HG02938 (cell line): Measurements from ENCODE around the gene IGSF21.

Source experiments
- ATAC-seq: cut with Tn5 transposase; IDR thresholded peaks from one replicate; pipeline ENCODE4 v1.9.1; 2021; ENCODE audit warnings: mild to moderate bottlenecking, moderate library complexity; ENCODE audit not compliant: unreplicated experiment

Gene IGSF21

DNA sequence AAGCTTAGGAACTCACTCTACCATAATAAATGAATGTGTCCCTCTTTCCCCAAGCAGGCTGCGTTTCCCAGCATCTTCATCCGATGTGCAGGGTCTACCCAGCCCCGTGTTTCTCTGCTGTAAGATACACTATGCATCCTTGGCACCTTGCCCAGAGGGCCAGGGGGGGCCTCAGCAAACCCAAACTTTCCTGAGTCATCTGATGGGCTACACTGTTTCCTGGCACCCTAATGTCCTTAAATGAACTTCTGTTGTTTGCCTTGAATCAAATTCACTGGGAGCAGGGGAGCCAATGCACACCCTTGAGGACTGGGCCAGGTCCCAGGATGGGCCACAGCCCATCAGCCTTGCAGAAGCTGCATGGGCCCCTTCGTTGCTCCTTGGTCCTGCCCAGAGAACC is 145.5 kb downstream of the IGSF21 start:
- no peak for ATAC-seq

- ATAC-seq = no peak
These were observed 149.0 kb downstream of the IGSF21 start for GRCh38 chr1:18256282-18257235.

DNA sequence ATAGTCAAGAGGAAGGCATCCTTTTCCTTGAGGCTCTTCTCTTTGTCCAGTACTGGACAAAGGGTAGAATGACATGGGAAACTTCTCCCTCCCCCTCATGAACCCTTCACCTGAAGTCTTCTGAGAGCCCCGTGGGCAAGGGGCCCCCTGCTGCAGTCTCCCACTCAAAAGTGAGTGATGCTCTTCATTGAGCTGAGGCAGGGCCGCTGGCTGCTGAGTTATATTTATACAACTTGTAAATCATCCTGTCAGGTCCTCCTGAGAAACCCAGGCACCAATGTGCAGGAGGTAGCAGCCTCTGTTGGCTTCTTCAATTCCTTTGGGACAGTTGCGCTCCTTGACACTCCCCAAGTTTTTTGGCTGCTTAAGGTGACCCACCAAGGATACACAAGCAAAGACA is 150.2 kb downstream of the IGSF21 start:
- ATAC-seq = no peak

- no peak for ATAC-seq
These were observed 154.3 kb downstream of the IGSF21 start for GRCh38 chr1:18261891-18262290.

- ATAC-seq = no peak
These were observed 155.1 kb downstream of the IGSF21 start for GRCh38 chr1:18262726-18263125.

GRCh38 chr1:18263547-18264120 is 156.0 kb downstream of the IGSF21 start:
- ATAC-seq = no peak

- no peak for ATAC-seq
These were observed 156.9 kb downstream of the IGSF21 start for GRCh38 chr1:18264450-18265039.

DNA sequence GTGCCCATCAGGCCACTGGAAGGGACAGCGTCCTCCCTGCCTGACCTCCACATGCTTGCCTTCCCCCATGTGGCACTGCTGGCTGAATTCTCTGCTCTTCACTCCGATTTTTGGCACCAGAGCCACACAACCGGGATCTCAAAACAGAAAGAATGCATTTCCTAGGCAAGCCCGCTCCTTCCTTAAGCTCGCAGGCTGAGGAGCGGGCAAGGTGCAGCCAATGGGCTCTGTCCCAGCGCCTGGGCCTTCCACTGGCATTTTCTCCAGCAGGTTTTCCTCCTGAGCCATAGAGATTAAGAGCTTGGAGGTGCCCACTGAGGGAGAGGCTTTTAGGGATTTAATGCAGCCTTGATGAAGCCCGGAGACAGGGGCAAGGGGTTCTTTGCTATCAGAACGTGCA is 158.0 kb downstream of the IGSF21 start:
- no peak for ATAC-seq

- no peak for ATAC-seq
These were observed 158.8 kb downstream of the IGSF21 start for GRCh38 chr1:18266391-18266790.

GRCh38 chr1:18271336-18271735 is 163.7 kb downstream of the IGSF21 start:
- no peak for ATAC-seq

- no peak for ATAC-seq
These were observed 171.3 kb downstream of the IGSF21 start for GRCh38 chr1:18278946-18279345.

- ATAC-seq = no peak
These were observed 171.9 kb downstream of the IGSF21 start for GRCh38 chr1:18279351-18280074.

GRCh38 chr1:18280956-18281355 is 173.4 kb downstream of the IGSF21 start:
- ATAC-seq = no peak

DNA sequence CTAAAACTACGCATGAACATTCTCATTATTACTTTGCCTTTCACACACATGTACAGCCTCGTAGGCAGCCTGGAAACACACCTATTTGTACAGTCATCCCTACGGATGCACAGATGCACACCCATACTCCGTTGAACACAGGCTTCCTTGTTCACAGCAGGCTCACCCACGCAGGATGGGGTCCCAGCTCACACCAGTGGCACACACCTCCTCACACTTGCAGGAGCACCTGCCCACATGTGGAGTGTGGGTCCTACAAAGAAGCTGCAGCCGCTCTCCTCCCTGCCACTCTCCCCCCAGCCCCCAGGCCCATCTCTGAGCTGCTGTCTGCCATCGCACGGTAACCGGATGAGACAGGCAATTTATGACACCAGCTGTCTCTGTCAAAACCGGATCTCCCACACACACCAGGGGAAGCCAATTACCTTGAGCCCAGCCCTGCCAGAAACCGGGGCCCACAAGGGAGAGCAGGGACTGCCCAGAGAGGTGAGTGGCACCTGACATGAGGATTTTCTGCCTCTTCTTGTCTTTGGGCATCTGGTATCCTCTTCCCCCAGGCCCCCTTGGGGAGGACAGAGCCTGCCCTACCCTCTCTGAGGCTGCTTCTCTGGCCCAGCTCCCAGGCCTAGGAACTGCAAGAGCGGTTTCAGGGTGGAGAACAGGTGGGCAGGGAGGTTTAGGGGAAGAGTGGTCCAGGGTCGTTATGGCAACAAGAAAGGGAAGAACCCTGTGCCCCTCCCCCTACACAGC is 175.4 kb downstream of the IGSF21 start:
- ATAC-seq = no peak

DNA sequence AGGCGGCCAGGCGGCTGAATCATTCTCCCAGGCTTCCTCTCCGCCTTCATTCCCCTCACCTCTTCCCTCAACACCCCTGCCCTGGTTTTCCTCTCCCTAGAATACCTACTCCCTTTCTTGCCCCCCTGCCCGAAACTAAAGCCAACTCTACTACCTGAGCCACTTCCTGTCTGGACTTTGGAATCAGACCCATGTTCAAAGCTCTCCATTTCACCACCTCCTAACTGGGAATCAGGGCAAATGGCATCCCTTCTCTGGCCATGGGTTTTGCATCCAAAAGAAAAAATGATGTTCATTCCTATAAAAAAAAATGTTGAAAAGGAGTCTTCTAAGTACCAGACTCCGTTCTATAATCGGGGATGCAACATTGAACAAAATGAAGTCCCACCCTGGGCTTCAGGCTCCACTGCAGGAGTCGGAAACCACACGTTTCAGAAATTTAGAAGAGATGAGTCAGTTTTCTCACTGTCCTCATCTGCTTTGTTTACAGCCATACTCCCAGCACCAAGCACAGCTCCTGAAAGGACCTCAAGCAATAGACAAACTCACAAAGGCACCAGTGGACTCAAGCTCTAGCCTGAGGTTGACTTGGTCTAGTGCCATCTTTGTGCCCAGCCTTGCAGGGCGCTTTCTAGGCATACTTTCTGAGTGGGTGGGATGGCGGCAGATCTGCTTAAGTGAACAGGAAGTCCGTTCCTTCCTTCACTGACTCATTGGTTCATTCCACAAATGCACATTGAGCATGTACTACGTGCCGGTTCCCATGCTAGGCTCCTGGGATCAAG is 176.2 kb downstream of the IGSF21 start:
- ATAC-seq = no peak

GRCh38 chr1:18284805-18285537 is 177.4 kb downstream of the IGSF21 start:
- no peak for ATAC-seq

DNA sequence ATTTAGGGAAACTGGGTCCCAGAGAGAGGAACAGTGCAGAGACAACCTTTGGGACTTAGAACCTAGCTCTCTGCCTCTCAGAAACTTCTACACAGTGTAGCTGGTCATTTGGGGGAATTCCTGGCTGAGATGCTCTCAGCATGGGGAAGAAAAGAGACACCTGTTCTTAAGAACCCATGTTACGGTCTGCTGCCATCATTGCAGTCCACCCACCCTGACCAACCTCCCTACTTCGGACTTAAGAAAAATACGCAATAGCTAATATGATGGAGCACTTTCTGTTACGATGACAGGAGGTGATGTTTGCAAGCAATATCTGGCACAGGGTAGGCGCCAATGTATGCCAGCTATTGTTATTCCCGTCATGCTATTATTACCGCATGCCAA is 177.9 kb downstream of the IGSF21 start:
- no peak for ATAC-seq

DNA sequence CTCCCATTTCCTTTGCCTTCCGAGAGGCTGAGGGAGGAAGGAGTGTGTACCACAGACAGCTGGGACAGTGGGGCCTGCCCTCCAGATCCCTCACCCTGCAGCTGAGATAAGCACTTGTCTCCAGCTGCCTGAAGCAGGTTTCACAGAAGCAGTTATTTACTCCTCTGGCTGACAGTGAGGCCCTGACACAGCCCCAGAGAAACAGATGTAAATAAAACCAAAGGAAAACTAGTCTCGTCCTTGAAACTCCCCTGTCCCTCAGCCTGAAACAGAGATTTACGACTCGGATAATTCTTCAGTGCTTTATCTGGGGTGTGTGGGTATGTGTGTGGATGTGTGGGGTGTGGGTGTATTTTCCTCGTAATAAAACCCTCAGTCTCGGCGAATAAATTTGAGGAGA is 181.1 kb downstream of the IGSF21 start:
- ATAC-seq = no peak

DNA sequence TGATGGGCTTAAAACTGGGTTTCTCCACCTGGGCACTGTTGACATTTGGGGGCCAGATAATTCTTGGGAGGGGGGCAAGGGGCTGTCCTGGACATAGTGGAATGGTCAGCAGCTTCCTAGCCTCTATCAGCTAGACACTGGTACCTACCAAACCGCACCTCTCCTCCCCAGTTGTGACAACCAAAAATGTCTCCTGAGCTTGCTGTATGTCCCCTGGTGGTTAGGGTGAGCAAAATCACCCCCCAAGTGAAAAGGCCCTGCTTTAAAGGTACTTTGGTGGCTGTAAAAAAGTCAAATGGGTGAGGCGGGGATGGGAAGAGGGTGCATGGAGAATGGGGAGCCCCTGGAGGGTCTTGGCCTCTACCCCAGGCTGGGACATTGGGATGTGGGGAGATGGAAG is 182.0 kb downstream of the IGSF21 start:
- ATAC-seq = no peak
